Thoracic aorta (tissue), 2 donors: ENCODE measurements around the gene LRP2. TPM values are rescaled to one million over a fixed set of nuclear protein-coding genes. Genes with fewer than 3 reads are reported as not detected.

Source experiments
- ATAC-seq: fragments of 150-250 bp; one replicate; pipeline ENCODE4 v1.8.0; 2017; ENCODE audit warnings: low read depth; ENCODE audit not compliant: insufficient number of reproducible peaks, low FRiP score
- DNase-seq: peaks from one replicate; pipeline ENCODE4 v3.0.0-alpha.2; 2020; ENCODE audit warnings: low spot score
- H3K27ac ChIP-seq, 2 donors: fragments of 200-600 bp; sonication (generic); 1 replicate in 1 of 2; 2 replicates in 1 of 2; pipeline ENCODE4 v1.5.1; 2016; ENCODE audit warnings: mild to moderate bottlenecking in 2 of 2, moderate library complexity in 2 of 2
- H3K27me3 ChIP-seq: fragments of 200-600 bp; sonication (generic); replicated peaks from 2 replicates; pipeline ENCODE4 v1.6.0; 2016; ENCODE audit warnings: mild to moderate bottlenecking; ENCODE audit not compliant: insufficient read depth
- H3K36me3 ChIP-seq: fragments of 200-600 bp; sonication (generic); one replicate; pipeline ENCODE4 v1.5.1; 2016
- H3K4me1 ChIP-seq, 2 donors: fragments of 200-600 bp; sonication (generic); 1 replicate in 1 of 2; 2 replicates in 1 of 2; pipeline versions ENCODE4 v1.5.1 to v1.6.0; 2016; ENCODE audit warnings: low read depth in 2 of 2, mild to moderate bottlenecking in 1 of 2; ENCODE audit not compliant: control insufficient read depth in 1 of 2
- H3K4me3 ChIP-seq: fragments of 200-600 bp; sonication (generic); 2 replicates; pipeline ENCODE4 v1.5.1; 2016; ENCODE audit warnings: mild to moderate bottlenecking
- H3K9me3 ChIP-seq: fragments of 200-600 bp; sonication (generic); 2 replicates; pipeline ENCODE4 v1.5.1; 2016
- total RNA-seq, 2 donors: library from RNA; depleted of rRNA; stranded (reverse); fragments of >200 nt; gene quantifications; one replicate each; pipeline versions ENCODE4 v1.1.0 to v1.2.3, GENCODE V29; 2016
- TF ChIP-seq, protein P1 (sequence below): fragments of 200-600 bp; sonication (generic); IDR thresholded peaks from one replicate; pipeline ENCODE4 v1.5.1; 2019; ENCODE audit warnings: antibody characterized with exemption

Gene LRP2
- total RNA-seq, 2 donors from 2014 or later: 0.07 to 0.14 TPM

DNA sequence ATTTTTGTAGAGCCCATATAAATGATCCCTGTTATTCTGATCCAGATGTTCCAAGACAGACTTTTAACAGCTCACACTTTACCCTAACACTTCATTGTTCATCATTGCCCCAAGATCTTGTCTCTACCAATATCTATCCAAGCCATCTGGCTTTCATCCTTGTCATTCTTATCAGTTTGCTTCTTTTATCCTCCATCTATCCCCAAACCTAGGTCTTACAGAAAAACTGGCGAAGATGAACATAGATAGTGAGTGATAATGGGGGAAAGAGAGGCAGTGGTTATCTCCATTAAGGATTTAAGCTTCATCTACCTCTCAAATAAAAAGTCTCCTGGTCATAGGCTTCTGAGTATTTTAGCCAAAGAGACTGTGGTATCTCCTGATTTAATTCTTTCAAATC, 203.5 kb downstream of the LRP2 start:
- no peak for ATAC-seq
- Histone ChIP-seq H3K9me3 (peaks cover 5% of the 10 kb centered on the region), H3K27me3 (no peaks in the 10 kb centered on the region), H3K4me1 (no peaks in the 10 kb centered on the region), H3K27ac (no peak overlapping the region), H3K4me3 (no peak overlapping the region), H3K36me3 (no peaks in the 10 kb centered on the region)
- TF ChIP-seq, protein P1, sequence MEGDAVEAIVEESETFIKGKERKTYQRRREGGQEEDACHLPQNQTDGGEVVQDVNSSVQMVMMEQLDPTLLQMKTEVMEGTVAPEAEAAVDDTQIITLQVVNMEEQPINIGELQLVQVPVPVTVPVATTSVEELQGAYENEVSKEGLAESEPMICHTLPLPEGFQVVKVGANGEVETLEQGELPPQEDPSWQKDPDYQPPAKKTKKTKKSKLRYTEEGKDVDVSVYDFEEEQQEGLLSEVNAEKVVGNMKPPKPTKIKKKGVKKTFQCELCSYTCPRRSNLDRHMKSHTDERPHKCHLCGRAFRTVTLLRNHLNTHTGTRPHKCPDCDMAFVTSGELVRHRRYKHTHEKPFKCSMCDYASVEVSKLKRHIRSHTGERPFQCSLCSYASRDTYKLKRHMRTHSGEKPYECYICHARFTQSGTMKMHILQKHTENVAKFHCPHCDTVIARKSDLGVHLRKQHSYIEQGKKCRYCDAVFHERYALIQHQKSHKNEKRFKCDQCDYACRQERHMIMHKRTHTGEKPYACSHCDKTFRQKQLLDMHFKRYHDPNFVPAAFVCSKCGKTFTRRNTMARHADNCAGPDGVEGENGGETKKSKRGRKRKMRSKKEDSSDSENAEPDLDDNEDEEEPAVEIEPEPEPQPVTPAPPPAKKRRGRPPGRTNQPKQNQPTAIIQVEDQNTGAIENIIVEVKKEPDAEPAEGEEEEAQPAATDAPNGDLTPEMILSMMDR: no peak
- no peak for DNase-seq

DNA sequence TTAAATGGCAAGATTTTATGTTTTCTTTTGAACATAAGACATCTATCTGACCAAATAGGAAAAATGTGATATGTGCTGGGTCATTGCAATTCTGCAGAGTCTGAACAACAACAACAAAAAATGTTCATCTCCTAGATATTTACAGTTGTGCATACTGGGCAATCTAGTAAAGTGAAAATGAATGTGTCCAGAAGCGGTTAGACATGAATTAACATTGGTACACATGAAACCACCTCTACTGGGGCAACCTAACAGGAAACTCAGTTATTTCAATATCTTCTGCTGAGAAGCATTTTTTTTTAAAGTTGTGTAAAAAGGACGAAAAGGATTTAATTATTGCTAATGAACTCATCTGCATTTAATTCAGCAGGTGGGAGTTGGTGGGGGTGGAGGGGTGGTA, 216.1 kb downstream of the LRP2 start:
- Histone ChIP-seq H3K4me3 (no peak overlapping the region), H3K9me3 (no peaks in the 10 kb centered on the region), H3K27ac (no peak overlapping the region), H3K36me3 (no peaks in the 10 kb centered on the region), H3K27me3 (no peaks in the 10 kb centered on the region), H3K4me1 (no peaks in the 10 kb centered on the region)
- TF ChIP-seq, protein P1: no peak
- ATAC-seq: no peak
- no peak for DNase-seq

DNA sequence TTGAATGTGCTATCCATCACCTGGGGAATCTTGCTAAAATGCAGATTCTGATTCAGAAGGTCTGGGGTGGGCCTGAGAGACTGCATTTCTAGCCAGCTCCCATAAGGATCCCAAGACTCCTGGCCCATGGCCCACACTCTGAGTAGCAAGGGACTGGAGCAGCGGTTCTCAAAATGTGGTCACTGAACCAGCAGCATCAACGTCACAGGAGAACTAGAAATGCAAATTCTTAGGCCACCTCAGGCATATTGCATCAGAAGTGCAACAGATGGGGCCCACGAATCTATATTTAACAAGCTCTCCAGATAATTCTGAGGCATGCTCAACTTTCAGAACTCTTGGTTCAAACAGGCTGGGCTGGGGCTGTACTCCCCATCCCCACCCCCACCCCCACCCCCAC, 218.3 kb downstream of the LRP2 start:
- no peaks in the 10 kb centered on the region for H3K27me3 ChIP-seq
- H3K4me3 ChIP-seq: no peak overlapping the region
- DNase-seq (no peak), ATAC-seq (no peak)
- no peaks in the 10 kb centered on the region for H3K4me1 ChIP-seq
- TF ChIP-seq, protein P1: no peak
- H3K36me3 ChIP-seq: no peaks in the 10 kb centered on the region
- no peak overlapping the region for H3K27ac ChIP-seq
- no peaks in the 10 kb centered on the region for H3K9me3 ChIP-seq

DNA sequence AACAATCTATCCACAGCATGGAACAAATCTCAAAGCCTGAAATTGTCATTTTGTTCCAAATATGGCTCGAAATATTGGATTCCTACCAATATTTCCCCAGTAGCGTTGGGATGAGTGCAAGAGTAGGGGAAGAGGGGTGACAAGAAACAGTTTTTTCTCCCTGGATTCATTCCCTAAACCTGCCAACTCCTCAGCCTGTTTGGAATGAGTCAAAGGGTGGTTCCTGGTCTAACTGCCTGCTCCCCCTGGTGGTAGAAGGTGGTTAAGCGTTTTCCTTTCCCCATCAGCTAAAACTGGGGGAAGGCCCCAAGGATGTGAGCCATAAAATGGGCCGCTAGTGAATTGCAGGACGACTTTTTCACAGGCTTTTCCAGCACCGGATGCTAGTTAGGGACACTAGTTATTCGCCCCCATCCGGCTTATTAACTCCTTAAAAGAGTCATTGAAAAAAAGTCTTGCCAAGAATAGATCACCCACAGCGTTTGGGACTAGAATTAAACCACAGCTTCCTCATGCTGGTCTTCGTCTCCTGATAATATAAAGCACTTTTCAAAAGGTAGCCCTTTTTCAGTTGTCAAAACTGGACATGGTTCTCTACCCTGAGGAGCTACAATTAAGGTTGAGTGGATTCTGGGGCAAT, 220.5 kb downstream of the LRP2 start:
- Histone ChIP-seq H3K4me3 (no peak overlapping the region), H3K36me3 (no peaks in the 10 kb centered on the region), H3K4me1 (no peaks in the 10 kb centered on the region), H3K27ac (no peak overlapping the region), H3K9me3 (no peaks in the 10 kb centered on the region), H3K27me3 (no peaks in the 10 kb centered on the region)
- DNase-seq: no peak
- no peak for ATAC-seq
- TF ChIP-seq, protein P1: peak; percentile 35

DNA sequence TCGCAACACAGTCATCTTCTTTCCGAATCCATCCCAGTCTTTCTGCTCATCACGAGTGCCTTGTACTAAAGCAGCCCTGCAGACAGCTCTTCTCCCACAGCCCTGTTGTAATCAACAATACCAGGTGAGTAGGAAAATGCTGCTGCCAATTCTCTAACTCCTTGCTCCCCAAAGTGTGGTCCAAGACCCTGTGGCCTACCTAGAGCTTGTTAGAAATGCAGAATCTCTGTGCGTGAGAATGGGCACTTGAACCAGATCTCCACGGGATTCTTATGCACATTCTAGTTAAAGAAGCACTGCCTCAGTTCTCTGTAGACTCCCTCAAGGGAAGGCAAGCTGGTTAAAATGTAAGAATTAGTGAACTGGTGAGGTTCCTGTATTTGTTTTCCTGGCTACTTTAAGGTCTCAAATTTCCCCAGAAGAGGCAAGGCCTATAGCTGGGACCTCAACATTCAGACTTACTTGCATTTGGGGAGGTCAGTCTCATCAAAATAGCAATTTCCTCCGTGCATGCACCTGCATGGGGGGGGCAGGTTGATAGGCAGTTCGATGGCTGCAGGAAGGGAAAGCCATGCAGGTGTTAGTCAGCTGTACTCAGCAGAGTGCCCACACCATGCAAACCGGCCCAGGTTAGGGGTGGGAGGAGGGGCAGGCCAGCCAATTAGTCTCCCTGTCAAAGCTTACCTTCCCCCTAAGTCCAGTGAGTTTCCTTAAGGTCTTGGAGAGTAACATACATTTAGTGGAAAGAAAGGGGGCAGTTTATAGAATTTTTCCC, 222.2 kb downstream of the LRP2 start:
- DNase-seq: no peak
- Histone ChIP-seq H3K36me3 (no peaks in the 10 kb centered on the region), H3K27ac (no peak overlapping the region), H3K9me3 (no peaks in the 10 kb centered on the region), H3K4me3 (no peak overlapping the region), H3K4me1 (no peaks in the 10 kb centered on the region), H3K27me3 (no peaks in the 10 kb centered on the region)
- ATAC-seq: no peak
- TF ChIP-seq, protein P1: no peak
